NCI-H69 (cell line): ENCODE data around the gene AHNAK.

Experiments used
- DNase-seq: peaks from one replicate; lab custom pipeline; 2025; lab: John Stamatoyannopoulos, UW

AHNAK gene

GRCh38 chr11:62404901-62405300 lies 141.7 kb downstream of the AHNAK start:
- DNase-seq, result peak; percentile 38

- no peak for DNase-seq
Measured at GRCh38 chr11:62404435-62404834, 142.2 kb downstream of the AHNAK start.

- DNase-seq, result no peak
Measured at GRCh38 chr11:62402960-62403730, 143.5 kb downstream of the AHNAK start.

DNA sequence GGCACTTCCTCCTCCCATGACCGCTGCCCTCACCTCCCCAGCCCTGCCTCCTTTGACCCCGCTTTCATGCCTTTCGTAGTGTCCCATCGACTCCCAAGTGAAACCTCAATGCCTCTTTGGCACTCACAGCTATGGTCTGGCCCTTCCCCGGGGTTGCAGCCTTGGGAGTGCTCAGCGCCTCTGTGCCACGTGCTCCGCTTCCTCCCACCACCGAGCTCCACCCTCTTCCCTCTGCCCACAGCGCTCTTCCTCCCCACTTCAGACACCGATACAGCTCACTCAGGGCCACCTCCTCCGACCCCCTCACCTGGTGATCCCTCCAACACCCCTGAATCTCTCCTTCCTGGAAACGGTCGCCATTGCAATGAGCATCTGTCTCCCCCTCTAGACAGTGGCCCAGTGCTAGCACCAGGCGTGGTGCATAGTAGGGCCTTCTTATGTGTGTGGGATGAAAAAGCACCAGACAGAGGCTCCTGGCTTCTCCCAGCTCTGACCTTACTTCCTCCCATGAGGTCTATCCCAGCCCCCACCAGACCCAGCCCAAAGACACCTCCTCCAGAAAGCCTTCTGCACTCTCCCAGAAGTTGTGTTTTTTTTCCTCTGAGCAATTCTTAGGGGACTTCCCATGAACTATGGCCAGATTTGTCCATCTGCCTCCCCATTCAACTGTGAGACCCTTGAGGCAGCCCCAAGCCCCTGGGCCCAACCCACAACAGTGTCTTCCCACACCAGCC lies 144.2 kb downstream of the AHNAK start:
- no peak for DNase-seq

DNA sequence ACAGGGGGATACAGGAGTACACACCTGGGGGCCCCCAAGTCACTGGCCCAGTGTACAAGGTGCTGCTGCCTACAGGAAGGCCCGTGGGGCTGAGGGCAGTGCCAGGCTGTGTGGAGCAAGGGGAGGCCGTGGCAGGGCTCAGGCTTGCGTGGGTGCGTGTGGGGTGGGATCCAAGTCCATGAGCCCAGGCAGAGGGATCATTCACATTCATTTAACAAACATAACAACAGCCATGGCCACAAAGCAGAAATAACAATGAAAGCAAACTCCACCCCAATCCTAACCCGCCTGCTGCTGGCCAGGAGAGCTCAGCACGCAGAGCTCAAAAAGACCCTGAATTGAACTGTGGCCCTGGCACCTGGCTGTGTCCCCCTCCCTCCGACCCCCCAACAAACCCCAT lies 144.8 kb downstream of the AHNAK start:
- DNase-seq, result no peak

DNA sequence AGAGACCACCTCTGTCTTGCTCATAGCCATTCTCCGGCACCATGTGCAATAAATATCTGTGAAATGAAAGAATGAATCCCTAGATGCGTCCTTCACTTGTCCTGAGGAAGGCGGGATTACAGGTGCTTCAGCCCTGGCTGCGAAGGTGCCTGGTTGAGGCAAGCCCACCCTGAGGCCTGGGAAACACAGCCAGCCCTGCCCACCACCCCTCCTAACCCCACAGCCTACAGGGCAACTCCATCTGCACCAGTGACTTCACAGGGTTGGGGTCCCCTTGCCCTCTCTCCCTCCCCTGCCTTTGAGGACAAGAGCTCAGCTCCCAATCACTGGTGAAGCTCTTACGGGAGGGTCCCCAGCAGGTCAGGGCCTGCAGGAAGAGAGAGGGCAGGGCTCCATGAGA lies 145.2 kb downstream of the AHNAK start:
- DNase-seq, result no peak

GRCh38 chr11:62400760-62401159 lies 145.8 kb downstream of the AHNAK start:
- DNase-seq, result no peak

DNA sequence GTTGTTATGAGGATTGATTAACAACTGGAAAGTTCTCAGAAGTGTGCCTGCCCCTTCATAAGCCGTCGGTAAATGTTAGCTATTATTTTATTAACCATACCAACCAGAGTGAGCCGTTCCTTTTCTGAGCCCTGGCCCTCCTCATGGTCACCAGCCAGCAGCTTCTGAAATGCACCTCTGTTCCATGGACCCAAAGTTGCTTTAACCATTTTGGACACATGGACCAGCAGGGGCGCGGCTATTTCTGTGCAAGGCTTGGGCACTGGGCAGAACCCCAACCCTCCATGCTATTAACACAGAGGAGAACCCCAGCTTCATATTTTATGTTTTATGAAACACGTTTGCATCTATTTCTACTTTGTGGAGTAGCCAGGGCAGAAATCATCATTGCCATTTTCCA lies 146.3 kb downstream of the AHNAK start:
- DNase-seq, result no peak

GRCh38 chr11:62399878-62400266 lies 146.7 kb downstream of the AHNAK start:
- no peak for DNase-seq

DNA sequence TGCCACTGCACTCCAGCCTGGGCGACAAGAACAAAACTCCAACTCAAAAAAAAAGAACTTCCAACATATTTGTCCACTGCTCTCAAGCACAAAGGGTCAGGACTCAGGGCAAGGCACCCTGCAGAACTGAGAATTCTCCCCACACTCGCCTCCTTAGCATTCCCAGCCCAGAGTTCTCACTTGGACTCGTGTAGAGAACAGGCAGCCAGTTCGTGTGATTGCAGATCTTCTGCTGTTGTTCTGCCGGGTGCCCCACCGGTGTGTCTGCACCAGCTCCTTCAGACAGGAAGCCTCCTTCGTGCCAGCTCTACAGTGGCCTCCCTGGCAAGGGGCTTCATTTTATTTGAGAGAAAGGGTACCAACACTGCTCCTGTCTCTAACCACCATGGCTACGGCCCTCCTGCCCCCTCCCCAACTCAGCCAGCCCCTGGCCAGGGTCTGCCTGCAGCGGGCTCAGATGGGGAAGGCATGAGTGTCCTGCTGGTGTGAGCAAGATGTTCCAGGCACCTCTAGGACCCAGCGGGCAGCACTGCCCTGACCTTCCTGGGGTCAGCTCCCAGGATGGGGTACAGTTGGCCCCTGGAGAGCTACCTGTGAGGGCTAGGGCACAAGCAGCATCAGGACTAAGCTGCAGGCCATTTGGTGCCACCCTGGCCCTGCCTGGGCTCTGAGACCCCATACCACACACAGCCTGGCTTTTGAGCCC lies 147.3 kb downstream of the AHNAK start:
- DNase-seq, result no peak

DNA sequence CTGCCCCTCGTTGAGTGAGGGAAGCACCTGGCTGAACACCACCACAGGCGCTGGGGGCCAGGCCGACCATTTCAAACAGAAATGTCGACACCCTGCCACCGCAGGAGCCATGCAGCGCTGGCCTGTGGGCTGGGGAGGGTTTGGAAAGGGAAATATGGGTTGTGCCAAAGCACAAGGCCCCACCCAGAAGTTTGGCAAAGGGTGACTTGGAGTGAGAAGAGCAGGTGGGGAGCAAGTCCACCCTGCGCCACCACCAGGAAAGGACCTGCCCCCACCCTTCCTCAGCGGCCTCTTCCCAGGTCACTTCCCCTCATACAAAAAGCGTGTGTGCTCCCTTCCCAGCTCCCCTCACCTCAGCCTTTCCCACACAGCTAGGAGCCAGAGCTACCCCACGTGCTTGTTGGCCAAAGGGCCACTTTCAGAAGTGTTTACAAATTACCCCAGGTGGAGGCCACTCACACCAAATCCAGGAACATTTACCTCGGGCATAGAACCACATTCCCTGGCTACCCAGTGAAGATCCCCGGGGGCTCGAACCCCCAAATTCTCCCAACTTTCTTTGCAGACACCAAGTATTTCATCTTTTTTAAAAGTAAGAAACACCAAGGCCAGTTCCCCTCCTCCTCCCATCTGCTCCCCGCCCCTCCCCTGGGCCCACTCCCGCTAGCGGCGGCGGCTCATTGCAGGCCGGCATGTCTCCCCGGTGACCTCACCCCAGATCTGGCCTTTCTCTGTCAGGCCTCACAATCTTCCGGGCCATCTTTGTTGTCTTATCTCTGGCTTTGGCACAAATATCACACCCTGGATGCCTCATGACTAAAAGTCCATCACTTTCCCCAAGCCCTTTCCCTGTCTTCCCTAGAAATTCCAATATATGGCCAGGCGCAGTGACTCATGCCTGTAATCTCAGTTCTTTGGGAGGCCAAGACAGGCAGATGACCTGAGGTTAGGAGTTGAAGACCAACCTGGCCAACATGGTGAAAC lies 148.3 kb downstream of the AHNAK start:
- no peak for DNase-seq

- DNase-seq, result no peak
Measured at GRCh38 chr11:62395885-62396551, 150.6 kb downstream of the AHNAK start.

GRCh38 chr11:62394825-62395538 lies 151.6 kb downstream of the AHNAK start:
- DNase-seq, result peak; percentile 85

DNA sequence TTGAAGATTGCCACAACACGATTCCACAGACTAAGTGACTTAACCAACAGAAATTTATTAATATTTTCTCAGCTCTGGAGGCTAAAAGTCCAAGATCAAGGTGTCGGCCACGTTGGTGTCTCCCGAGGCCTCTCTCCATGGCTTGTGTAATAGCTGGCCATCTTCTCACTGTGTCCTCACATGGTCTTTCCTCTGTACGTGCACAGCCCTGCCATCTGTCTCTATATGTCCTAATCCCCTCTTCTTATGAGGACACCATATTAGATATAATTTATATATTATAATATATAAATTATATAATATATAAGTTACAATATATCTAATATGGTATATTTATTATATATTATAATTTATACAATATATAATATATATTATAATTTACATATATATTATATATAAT lies 152.9 kb downstream of the AHNAK start:
- DNase-seq, result peak; percentile 33

- DNase-seq, result peak; percentile 87
Measured at GRCh38 chr11:62393061-62393611, 153.5 kb downstream of the AHNAK start.

DNA sequence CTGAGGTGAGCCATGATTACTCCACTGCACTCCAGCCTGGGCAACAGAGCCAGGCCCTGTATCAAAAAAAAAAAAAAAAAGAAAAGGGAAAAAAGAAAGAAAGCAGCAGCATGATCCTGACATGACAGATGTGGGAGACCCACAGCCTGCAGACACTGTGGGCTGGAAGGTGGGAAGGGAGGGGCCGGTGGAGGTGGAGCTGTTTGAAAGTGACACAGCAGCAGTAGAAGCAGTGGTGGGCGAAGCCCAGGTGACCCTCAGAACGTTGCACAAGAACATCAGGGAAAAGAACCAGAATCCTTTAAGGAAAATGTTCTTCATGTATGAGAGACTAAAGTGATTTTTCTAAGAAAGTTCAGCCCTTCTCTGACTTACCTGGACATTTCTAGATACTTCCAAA lies 154.1 kb downstream of the AHNAK start:
- no peak for DNase-seq

DNA sequence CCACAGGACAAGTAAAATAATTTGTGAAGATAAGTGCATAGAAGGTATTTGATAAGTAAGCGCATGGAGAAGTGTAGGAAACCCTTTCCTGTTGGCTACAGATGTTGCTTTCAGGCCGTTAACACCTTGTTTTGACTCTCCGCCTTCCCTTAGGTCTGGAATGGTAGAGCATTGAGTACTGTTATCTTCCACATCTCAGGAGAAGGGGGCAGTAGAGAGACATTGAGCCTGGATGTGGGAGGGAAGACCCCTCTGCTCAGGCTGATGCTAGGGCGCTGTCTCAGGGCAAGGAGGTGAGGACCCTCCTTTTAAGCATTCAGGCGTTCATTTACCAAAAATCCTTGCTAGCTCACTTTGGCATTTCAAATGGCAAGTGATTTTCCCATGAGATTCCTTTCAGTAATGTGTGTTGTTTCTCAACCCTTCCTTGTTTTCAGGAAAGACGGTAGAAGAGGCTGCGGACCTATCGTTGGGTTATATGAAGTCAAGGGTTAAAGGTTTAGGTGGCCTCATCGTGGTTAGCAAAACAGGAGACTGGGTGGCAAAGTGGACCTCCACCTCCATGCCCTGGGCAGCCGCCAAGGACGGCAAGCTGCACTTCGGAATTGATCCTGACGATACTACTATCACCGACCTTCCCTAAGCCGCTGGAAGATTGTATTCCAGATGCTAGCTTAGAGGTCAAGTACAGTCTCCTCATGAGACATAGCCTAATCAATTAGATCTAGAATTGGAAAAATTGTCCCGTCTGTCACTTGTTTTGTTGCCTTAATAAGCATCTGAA lies 154.8 kb downstream of the AHNAK start:
- DNase-seq, result no peak

DNA sequence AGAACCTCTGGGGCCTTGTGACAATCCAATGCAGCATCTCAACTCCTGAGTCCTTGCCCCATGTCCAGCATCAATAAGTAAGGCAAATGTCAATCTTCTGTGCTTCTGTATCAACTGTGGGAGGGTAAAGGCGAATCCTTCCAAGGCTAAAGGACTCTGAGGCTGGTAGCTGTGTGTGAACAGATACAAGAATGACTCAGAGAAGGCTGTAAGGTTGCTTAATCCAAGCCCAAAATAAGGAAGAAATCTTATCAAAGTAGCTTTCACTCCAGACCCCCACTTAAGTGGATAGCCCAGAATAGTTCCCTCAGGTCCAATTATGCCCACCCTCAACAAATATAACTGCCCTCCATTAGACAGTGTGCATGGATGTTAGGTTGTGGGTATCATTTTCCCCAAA lies 155.9 kb downstream of the AHNAK start:
- no peak for DNase-seq

GRCh38 chr11:62390237-62390636 lies 156.4 kb downstream of the AHNAK start:
- no peak for DNase-seq
